Lung microvascular endothelial cell (primary cell): ENCODE results near the gene FOXP1. TPM values are rescaled to one million over a fixed set of nuclear protein-coding genes. Genes with fewer than 3 reads are reported as not detected.

Experiments
- DNase-seq, 2 donors: peaks; one replicate each; pipeline versions ENCODE4 v3.0.0 to v3.0.0-alpha.2; 2010; ENCODE audit warnings: low read depth in 2 of 2
- total RNA-seq: library from RNA; depleted of rRNA; stranded (reverse); fragments of >200 nt; gene quantifications from 2 replicates; pipeline ENCODE4 v1.2.1, GENCODE V29; 2014

Gene FOXP1
- total RNA-seq, 1 donor from 2014 or later: 75.2 TPM

DNA sequence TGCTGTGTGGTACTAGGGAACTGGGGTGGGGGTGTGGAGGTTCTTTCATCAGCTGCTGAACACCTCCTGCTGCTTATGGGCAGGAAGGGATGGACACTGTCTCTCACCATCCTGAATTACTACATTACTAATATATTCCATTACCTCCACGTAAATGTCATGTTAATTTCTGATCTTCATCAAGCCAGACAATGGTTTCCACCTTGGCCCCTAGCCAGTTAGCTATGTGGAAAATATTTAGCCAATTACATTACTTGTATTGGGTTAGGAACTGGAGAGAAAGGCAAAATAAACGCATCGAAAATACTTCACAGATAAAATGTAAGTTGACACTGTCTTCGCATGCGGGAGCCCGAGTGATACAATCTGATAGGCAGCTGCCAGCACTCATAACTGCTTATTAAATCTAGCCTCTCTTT lies 95.1 kb downstream of the FOXP1 start:
- DNase-seq: peak; percentile 47 to 96

DNA sequence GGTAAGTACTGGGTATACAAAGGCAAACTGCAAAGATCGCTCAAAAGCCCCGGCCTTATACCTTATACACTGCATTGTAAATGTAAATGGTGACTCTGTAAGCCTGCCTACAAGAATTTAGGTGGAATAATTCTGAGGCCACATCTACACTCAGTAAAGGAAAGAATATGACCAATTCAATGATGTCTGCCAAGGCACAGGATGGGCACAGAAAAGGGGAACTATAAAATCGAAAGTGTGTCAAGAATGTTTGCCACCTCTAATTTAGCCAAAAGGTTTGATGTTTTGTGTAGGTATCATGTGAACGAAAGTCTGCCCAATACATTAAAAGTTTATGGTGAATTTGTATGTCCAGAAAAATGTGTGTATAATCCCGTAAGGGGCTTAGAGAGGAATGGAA lies 96.1 kb downstream of the FOXP1 start:
- DNase-seq: no peak

DNA sequence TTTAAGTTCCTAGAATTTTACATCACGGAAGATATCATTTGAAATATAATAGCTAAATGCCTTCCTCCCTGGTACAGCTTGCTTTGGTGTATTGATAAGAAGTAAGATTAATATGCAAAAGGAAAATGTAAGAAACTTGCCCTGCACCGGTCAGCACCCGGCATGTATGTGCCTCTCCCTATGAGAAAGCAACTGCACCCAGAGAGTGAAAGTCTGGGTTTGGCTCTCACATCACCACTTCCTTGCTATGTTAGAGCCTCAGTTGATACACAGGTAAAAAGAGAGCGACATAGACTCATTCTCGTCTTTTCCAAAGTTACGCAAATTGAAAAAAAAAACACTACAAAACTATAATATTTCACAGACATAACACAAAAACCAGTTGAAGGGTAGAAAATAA lies 96.7 kb downstream of the FOXP1 start:
- DNase-seq: no peak

DNA sequence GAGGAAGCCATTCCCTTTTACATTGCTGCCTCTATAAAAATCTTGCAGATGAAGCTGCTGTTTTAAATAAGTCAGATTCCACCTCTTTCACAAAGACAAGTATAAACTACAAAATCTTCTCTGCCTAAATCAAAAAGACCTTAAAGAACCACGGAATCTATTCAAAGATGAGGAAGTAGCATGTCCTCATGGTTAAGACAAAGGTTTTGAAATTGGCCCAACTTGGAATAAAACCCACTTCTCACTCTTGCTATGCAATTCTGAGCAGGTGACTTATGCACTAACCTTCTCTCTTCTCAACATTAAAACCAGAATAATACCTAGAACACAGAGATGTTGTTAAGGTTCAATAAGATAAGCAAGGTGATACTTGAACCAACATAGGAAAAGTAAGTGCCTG lies 97.6 kb downstream of the FOXP1 start:
- DNase-seq: no peak

DNA sequence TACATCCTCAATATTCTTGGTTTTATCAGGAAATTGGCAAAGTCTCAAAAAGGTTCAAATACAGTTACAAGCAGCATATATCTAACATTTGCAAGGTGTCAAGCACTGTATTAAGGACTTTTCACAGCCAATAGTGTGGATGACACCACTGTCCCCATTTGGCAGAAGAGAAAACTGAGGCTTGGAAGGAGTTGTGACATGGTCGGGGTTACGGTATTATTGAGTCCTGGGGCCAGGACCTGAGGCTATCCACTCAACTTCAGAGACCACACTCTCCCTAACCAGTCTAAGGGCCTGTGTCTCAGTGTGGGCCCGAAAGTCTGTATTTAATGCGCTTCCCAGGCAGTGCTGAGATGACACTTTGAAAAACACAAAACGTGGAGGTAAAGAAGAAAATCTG lies 99.1 kb downstream of the FOXP1 start:
- no peak for DNase-seq

DNA sequence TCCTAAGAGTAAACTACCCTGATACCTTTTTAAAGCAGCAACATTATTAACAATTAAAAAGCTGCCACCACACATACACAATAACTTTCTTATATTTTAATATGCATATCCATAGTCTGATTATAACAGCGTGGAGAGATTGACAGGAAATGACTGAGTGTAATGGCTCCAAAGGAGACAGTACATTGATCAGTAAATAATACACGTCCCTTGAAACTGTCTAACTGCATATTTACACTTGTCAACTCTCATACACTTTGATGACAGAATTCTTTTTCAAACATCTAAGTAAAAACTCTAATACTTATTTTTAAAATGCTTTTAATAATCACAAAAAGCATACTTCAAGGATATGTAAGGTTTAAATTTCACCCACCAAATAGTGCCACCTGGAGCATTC lies 99.5 kb downstream of the FOXP1 start:
- no peak for DNase-seq

DNA sequence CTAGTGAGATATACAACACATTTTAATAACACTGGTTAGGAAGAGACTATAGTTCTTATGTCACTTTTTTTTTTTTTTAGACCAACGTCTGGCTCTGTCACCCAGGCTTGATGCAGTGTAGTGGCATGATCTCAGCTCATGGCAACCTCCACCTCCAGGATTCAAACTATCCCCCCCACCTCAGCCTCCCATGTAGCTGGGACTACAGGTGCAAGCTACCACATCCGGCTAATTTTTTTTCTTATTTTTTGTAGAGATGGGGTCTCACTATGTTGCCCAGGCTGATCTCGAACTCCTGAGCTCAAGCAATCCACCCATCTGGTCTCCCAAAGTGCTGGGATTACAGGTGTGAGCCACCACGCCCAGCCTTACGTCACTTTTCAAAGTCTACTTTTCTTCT lies 100.8 kb downstream of the FOXP1 start:
- no peak for DNase-seq

DNA sequence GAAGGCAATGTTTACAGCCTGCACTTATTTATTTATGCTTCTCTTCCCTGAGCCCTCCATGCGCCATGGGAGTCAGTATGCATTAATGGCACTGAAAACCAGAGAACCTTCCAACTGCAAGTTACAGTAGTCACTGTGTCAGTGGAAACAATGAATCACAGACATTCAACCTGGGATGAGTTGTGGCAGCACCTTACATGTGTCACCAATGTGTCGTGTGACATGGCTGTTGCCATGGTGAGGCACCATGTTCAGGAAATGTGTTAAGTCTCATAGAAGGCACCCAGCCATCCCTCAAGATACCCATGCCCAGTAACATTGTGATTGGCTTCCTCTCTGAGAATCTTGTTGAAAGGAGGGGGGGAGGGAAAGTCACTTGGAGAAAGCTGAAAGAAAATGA lies 105.0 kb downstream of the FOXP1 start:
- DNase-seq: peak in 1 of 2 donors; percentile 62

DNA sequence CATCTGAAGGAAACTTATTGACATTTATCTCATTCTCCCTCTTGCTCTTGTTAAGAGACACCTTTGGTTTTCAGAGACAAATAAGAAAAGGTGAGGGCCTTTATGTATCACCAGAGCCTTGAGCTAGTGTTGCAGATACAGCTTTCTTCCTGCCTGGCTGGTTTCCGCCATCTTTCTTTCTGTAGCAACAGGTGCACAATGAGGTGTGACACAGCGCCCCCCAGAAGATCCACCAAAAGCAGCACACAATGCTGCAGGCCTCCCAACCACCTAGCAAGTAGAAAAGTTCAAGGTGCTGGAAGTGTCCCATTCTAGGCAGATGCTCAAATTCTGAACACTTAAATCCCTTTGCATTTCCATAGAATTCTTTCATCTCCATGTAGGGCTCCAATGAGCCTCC lies 106.6 kb downstream of the FOXP1 start:
- no peak for DNase-seq

DNA sequence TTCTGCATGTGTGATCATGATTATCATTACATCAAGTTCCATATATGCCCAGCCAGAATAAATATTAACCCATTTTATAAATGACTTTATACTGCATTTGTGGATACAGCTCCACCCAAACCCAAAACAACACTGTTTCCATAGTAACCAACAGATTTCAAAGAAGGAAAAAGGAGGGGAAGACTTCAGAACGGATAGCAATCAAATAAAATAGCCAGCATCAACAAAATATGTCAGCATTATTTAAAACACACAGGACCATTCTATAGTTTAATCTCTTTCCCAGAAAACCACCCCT lies 114.4 kb downstream of the FOXP1 start:
- peak; percentile 50 to 73 for DNase-seq

DNA sequence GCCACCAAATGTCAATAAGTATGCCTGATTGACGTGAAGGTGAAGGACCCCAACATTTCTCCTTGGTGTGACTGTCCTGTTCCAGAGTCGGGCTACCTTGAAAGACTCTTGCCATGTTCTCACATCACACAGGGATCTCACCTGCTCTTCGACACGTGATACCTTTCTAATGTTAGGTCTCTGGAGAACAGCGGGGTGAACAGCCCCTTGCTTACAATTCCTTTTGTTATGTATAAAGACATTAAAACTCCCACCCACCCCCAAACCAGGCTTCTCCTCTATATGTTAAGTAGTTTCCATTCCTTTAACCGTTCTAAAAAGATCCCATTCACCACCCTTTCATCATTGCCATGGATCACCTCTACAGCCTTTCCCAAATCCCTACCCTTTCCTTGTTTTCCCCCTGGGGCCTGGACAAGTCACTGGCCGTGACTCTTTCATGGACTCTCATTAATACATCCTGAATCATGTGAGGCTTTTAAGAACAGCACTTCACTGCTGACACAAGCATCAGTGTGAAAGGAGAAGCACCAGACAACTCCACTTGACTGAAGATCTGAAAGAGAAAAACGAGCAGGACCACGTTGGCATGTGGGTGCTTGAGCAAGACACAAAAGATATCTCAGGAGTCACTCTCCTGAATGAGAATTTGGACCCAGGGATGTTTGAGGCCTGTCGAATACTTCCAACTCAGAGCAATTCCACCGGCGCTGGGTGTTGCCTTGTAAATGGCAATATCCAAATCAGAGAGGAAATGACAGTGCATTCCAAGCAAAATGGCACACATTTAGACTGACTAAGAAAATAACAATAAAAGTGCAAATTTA lies 115.0 kb downstream of the FOXP1 start:
- peak in 1 of 2 donors; percentile 51 for DNase-seq

DNA sequence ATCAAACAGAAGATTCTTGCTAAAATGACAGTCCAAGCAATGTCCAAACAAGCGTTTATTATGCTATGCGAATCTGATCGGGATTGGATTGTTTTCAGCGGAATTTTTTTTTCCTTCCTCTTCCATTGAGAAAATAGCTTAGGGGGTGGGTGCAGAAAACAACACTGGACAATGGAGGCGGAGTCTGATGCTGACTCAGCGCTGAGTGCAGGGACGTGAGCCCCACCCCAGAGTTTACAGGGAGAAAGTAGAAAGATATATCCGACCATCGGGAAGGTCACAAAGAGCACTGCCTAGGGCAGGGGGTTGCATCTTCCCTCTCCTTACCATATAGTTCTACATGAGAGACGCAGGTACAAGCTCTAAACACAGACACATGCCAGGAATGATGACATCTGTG lies 117.0 kb downstream of the FOXP1 start:
- DNase-seq: peak; percentile 76 to 85

DNA sequence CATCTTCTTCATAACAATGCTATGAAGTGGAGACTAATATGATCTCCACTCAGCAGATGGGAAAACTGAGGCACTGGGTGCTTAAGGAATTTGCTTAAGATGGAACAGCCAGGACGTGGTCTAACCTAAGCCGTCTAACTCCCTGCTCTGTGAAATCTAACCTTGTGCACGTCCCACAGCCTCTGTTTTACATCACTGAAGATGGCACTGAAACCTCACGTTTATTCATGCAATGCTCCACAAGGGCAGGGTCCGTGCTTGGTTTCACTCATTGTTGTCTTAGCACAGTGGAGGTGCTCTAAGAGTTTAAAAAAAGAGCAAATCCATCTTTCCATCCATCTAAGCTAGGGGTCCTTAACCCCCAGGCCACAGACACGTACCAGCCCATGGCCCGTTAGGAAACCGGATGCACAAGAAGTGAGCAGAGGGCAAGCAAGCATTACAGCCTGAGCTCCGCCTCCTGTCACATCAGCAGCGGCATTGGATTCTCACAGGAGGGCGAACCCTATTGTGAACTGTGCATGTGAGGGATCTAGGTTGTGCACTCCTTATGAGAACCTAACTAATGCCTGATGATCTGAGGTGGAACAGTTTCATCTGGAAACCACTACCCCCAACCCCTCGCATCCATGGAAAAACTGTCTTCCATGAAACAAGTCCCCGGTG lies 118.0 kb downstream of the FOXP1 start:
- no peak for DNase-seq

DNA sequence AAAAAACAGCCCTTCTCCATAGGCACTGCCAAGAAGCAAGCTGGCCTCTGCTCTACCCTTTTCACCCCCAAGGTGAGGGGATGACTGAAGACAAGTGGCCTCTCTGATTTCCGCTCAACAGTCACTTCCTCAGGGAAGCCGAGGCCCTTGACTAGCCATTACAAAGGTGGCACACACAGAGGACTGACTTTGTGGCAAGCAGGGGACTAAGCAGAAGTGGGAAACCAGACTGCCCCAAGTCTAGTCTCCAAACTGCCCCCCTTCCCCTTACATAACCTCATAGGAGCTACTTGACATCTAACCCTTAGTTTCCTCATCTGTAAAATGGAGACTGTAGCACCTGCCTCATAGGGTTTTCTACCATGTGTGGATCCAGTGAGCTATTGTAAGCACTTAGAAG lies 118.9 kb downstream of the FOXP1 start:
- no peak for DNase-seq

DNA sequence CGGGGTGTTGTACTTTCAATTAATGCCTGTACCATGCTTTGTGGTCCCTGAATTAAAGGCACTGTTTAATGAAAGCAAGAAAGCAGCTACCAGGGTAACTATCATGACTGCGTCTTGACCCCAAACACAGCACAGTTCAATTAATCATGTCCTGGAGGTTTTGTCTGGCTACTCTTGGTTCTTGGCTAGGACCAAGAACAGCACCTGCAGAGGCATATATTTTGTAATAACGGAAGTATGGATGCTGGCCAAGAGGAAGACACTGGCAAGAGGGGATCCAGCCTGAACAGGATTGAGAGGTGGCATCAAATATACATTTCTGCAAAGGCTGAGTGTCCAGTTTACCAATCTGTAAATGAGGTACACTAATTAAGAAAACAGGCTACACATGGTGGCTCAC lies 119.9 kb downstream of the FOXP1 start:
- DNase-seq: peak in 1 of 2 donors; percentile 64

DNA sequence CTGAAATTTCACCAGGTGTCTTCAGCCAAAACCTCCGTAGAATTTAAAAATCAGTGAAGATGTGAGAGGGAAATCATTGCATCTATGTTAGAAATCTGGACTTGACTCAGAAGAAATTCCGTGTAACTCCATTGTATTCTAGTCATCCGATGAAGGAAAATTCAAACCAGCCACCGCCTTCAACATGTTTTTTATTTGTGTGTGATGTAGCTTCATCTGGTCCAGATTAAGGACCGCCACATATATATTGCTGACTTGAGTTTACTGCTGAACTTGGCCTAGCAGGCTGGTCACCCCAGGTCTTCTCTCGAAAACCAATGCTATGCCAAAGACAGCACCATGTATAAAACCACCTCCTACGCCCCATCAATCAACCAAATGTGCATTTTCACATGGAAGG lies 120.9 kb downstream of the FOXP1 start:
- no peak for DNase-seq

DNA sequence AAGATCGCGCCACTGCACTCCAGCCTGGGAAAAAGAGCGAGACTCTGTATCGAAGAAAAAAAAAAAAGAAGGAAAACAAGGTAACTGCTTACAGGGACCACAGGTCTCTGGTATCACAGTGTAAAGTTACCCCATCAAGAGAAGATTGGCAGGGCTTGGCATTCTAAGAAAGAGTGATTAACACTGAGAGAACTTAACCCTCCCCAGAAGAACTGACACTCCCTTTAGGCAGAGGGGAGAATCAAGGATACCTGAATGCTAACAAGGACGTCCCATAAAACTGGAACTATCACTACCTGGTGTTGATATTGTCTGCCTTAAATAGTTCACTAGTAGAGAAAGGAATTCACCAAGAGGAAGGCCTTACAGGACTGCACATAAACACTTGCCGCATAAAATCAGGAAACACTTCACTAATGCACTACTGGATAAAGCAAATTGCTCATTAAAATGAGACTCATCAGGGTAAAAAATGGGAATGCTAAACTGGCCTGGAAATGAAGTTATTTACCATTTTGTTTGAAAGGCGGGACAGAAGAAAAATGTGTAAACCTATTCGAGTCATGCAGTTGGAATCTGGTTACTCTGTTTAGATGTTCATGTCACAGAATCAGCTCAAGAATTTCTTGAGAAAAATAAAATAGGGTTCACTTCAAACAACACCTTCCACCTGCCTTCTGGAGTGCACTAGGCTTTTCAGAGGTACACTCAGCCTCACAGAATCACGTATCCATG lies 121.6 kb downstream of the FOXP1 start:
- DNase-seq: no peak

DNA sequence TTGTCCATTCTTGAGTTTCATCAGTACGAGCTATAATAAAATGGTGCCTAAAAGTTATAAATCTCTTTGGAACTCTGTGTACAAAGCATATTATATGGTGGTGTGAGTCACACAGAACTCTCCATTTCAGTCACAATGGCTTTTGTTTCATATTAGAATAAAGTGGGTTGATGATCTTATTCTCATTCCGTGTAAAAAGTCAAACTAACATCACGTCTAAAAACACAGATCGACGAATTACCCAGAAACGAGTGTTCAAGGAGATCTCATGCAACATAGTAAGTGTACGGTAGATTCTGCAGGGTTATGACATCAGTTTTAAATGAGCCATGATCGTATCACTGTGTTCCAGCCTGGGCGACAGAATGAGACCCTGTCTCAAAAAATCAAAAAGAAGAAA lies 122.4 kb downstream of the FOXP1 start:
- no peak for DNase-seq

DNA sequence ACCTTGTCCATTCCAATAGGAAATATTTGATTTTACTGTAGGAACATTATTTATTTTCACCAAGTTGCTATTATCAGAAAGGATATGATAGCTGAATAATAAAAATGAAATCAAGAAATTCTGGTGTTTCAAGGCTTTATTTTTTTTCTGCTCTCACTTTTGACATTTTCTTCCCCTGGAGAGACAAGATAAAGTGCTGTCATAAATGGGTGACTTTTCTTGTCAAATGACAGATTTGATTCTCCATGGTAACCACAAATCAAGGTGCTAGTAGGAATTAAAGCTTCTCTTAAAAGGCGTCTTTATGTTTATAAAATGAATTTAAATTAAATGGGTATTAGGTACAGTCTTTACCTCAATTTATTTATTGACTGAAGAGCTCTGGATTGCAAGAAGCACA lies 124.6 kb downstream of the FOXP1 start:
- DNase-seq: no peak

DNA sequence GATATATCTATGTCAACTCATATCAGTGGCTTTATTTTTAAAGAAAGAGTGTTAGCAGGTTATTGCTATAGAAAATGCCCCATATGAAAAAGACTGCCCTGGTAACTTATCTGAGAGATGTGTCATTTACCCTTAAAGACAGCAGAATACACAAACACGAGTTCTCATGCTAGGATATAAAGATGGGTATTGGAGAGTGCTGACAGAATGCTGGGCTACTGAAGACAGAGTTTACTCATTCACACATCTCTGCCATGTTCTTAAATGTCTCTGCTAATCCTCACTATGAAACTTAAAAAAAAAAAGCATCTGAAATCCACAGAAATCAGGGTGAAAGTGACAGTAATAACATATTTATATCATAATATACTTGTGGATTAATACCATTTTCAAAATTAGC lies 126.7 kb downstream of the FOXP1 start:
- DNase-seq: no peak

DNA sequence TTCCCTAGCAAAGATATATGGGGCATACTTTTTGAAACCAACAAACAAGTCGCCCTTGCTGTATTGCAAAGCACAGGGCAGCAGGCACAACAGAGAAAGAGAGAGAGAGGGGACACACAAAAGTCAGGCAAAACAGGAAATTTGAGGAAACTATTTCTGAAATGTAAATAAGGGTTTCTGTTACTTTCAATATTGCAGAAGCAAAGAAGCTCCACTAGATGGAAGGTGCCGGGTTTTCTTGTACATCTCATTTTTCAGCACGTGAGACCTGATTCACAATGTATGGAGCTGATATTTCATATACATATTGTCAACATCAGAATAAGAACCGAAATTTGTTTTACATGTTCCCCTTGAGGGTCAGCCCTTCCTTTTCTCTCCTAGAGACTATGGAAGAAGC lies 127.4 kb downstream of the FOXP1 start:
- DNase-seq: peak; percentile 23 to 29

DNA sequence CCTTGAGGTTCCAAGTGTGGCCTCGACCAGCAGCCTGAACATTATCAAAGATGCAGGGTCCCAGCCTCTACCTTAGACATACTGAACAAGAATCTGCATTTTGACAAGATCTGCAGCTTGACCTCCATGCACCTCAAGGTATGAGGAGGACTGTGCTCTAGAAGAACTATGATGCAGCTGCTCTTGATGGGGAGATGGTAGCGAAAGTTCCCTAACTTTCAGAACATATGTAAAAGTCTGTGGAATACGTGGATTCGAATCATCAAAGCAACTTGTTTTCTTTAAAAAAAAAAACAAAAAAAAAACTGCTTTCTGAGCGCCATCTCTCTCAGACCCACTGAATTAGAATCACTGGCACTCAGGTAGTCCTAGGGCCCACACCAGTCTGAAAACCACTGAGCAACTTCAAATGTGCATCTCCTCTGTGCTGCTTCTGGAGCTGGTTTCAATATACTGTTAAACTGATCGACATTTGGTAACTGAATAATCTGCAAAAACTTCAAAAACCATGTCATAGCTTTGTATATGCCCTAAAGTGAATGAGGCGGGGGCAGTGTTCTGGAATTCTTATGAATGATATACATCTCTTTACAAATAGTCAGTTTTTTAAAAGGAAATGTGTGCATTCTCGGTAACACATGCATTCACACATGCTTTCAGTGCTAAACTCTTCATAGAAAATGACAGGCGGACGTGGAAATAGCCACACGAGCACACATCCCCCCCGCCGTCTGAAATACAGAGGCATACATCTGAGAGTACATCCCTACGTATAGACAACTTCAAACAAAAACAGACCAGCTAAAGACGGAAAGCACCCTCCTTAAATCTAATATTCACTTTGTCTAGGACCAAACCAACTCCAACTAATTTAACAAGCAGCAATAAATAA lies 128.8 kb downstream of the FOXP1 start:
- no peak for DNase-seq
